HEK293 (cell line): ENCODE data around the gene SLC30A7.

Source experiments
- CTCF ChIA-PET: fragments of 350-600 bp; formaldehyde crosslinking; extraction: SDS; loops from one replicate; lab custom pipeline; 2021; ENCODE audit warnings: antibody characterized with exemption; lab: Yijun Ruan, JAX
- POLR2A ChIA-PET: fragments of 300-600 bp; formaldehyde crosslinking; extraction: SDS; loops from one replicate; lab custom pipeline; 2020; ENCODE audit warnings: antibody characterized with exemption, inconsistent platforms; lab: Yijun Ruan, JAX
- H3K27ac ChIP-seq: fragments of 200-500 bp; sonication (Bioruptor generic); 2 replicates; pipeline ENCODE4 v1.5.1; 2014; ENCODE audit warnings: low read depth, low read length, control low read depth, inconsistent platforms; ENCODE audit errors: extremely low read depth
- H3K36me3 ChIP-seq, 2 experiments: fragments of 200-500 bp in 1 of 2; sonication (Bioruptor generic) in 1 of 2; 1 replicate in 1 of 2; 2 replicates in 1 of 2; pipeline ENCODE4 v1.5.1; 2014 to 2017; ENCODE audit warnings: inconsistent platforms in 2 of 2, low read length in 2 of 2; ENCODE audit not compliant: control insufficient read depth in 2 of 2, insufficient read depth in 1 of 2
- H3K4me1 ChIP-seq: fragments of 200-500 bp; sonication (Bioruptor generic); 2 replicates; pipeline ENCODE4 v1.5.1; 2014; ENCODE audit warnings: mild to moderate bottlenecking, low read length, inconsistent platforms; ENCODE audit not compliant: control insufficient read depth, insufficient read depth
- H3K4me3 ChIP-seq: 2 replicates; pipeline ENCODE4 v1.5.1; 2011; ENCODE audit warnings: low read depth, mild to moderate bottlenecking, control low read depth, low read length, moderate library complexity
- H3K9me3 ChIP-seq: fragments of 200-500 bp; sonication (Bioruptor generic); 2 replicates; pipeline ENCODE4 v1.5.1; 2014; ENCODE audit warnings: low read depth, low read length, inconsistent platforms; ENCODE audit not compliant: control insufficient read depth, insufficient read depth
- GFI1B ChIP-seq: fragments of 450-650 bp; formaldehyde crosslinking; IDR thresholded peaks from 2 replicates; pipeline ENCODE4 v1.5.1; 2016; ENCODE audit warnings: missing biosample characterization, missing genetic modification characterization
- ZNF2 ChIP-seq: fragments of 450-650 bp; formaldehyde crosslinking; IDR thresholded peaks from 2 replicates; pipeline ENCODE4 v1.5.1; 2016; ENCODE audit warnings: missing biosample characterization, missing genetic modification characterization
- ZNF202 ChIP-seq: fragments of 450-650 bp; formaldehyde crosslinking; IDR thresholded peaks from 2 replicates; pipeline ENCODE4 v1.5.1; 2016; ENCODE audit warnings: missing biosample characterization, missing genetic modification characterization, borderline replicate concordance
- ZNF501 ChIP-seq: fragments of 450-650 bp; formaldehyde crosslinking; IDR thresholded peaks from 2 replicates; pipeline ENCODE4 v1.5.1; 2016; ENCODE audit warnings: missing biosample characterization, missing genetic modification characterization
- ZNF571 ChIP-seq: fragments of 450-650 bp; formaldehyde crosslinking; IDR thresholded peaks from 2 replicates; pipeline ENCODE4 v1.5.0; 2017; ENCODE audit warnings: missing biosample characterization, missing genetic modification characterization
- ZNF791 ChIP-seq: fragments of 450-650 bp; formaldehyde crosslinking; IDR thresholded peaks from 2 replicates; pipeline ENCODE4 v1.5.1; 2016; ENCODE audit warnings: missing biosample characterization, missing genetic modification characterization
- TF ChIP-seq, protein P1 (sequence below): fragments of 450-650 bp; formaldehyde crosslinking; IDR thresholded peaks from 2 replicates; pipeline ENCODE4 v1.5.1; 2016; ENCODE audit warnings: missing biosample characterization, missing genetic modification characterization
- TF ChIP-seq, protein P2 (sequence below): fragments of 450-650 bp; formaldehyde crosslinking; IDR thresholded peaks from 2 replicates; pipeline ENCODE4 v1.5.1; 2017; ENCODE audit warnings: missing biosample characterization, missing genetic modification characterization
- TF ChIP-seq, protein P3 (sequence below): fragments of 450-650 bp; formaldehyde crosslinking; conservative IDR thresholded peaks from 2 replicates; pipeline ENCODE4 v1.5.1; 2016; ENCODE audit warnings: low read depth, missing biosample characterization, missing genetic modification characterization
- TF ChIP-seq, protein P4 (sequence below): fragments of 450-650 bp; formaldehyde crosslinking; IDR thresholded peaks from 2 replicates; pipeline ENCODE4 v1.5.1; 2017; ENCODE audit warnings: missing biosample characterization, missing genetic modification characterization
- TF ChIP-seq, protein P5 (sequence below): fragments of 450-650 bp; formaldehyde crosslinking; IDR thresholded peaks from 2 replicates; pipeline ENCODE4 v1.5.1; 2016; ENCODE audit warnings: missing biosample characterization, missing genetic modification characterization

Gene SLC30A7

DNA sequence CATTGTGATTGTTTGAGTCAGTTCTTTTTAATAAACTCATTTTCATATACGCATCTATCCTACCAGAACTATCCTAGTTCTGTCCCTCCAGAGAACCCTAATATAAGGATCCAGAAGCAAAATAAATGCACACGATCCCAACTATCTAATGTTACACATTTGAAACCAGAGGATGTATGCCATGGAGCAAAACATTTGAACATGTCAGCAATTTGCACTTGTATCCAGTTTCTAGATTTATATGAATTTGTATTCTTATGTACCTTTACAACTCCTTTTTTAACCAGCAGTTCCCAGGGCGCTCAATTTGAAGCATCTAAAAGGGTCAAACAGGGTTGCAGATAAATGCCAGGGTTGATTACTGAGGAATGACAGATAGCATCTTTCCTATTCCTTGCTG is 3.3 kb upstream of the SLC30A7 start (continued):
- TF ChIP-seq, protein P1, sequence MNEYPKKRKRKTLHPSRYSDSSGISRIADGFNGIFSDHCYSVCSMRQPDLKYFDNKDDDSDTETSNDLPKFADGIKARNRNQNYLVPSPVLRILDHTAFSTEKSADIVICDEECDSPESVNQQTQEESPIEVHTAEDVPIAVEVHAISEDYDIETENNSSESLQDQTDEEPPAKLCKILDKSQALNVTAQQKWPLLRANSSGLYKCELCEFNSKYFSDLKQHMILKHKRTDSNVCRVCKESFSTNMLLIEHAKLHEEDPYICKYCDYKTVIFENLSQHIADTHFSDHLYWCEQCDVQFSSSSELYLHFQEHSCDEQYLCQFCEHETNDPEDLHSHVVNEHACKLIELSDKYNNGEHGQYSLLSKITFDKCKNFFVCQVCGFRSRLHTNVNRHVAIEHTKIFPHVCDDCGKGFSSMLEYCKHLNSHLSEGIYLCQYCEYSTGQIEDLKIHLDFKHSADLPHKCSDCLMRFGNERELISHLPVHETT, result no peak
- TF ChIP-seq, protein P2, sequence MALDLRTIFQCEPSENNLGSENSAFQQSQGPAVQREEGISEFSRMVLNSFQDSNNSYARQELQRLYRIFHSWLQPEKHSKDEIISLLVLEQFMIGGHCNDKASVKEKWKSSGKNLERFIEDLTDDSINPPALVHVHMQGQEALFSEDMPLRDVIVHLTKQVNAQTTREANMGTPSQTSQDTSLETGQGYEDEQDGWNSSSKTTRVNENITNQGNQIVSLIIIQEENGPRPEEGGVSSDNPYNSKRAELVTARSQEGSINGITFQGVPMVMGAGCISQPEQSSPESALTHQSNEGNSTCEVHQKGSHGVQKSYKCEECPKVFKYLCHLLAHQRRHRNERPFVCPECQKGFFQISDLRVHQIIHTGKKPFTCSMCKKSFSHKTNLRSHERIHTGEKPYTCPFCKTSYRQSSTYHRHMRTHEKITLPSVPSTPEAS, result no peak
- TF ChIP-seq ZNF2, result no peak
- TF ChIP-seq, protein P3, sequence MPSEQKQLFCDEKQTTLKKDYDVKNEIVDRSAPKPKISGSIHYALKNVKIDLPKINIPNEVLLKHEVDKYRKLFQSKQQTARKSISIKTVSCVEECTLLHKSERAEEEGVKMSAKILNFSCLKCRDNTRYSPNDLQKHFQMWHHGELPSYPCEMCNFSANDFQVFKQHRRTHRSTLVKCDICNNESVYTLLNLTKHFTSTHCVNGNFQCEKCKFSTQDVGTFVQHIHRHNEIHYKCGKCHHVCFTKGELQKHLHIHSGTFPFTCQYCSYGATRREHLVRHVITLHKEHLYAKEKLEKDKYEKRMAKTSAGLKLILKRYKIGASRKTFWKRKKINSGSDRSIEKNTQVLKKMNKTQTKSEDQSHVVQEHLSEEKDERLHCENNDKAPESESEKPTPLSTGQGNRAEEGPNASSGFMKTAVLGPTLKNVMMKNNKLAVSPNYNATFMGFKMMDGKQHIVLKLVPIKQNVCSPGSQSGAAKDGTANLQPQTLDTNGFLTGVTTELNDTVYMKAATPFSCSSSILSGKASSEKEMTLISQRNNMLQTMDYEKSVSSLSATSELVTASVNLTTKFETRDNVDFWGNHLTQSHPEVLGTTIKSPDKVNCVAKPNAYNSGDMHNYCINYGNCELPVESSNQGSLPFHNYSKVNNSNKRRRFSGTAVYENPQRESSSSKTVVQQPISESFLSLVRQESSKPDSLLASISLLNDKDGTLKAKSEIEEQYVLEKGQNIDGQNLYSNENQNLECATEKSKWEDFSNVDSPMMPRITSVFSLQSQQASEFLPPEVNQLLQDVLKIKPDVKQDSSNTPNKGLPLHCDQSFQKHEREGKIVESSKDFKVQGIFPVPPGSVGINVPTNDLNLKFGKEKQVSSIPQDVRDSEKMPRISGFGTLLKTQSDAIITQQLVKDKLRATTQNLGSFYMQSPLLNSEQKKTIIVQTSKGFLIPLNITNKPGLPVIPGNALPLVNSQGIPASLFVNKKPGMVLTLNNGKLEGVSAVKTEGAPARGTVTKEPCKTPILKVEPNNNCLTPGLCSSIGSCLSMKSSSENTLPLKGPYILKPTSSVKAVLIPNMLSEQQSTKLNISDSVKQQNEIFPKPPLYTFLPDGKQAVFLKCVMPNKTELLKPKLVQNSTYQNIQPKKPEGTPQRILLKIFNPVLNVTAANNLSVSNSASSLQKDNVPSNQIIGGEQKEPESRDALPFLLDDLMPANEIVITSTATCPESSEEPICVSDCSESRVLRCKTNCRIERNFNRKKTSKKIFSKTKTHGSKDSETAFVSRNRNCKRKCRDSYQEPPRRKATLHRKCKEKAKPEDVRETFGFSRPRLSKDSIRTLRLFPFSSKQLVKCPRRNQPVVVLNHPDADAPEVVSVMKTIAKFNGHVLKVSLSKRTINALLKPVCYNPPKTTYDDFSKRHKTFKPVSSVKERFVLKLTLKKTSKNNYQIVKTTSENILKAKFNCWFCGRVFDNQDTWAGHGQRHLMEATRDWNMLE (tag by site-specific recombination), result no peak
- no peak for TF ChIP-seq ZNF571 (tag by site-specific recombination)
- TF ChIP-seq ZNF202 (tag by site-specific recombination), result no peak
- TF ChIP-seq ZNF791 (tag by site-specific recombination), result no peak

DNA sequence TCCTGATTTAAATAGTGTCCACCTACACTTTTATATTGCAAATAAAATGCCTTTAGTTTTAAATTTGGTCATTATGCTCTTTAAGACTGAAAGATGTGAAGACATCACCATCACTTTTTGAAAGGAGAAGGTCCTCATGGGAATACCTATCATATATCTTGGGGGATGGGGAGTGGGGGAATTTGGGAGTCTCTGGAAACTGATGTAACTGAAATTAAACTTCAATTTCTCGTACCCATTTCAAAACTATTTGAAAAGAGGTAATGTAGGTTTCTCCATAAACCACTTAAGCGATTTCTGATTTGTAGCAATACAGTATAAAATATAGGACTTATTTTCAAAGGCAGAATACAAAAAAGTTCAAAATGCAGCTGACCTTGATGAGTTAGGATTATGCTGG is 2.2 kb upstream of the SLC30A7 start:
- POLR2A ChIA-PET, result interaction anchor here (1.6 kb wide), 1 partner anchor 343 kb away, joined by 4 read pairs; no protein-coding TSS in a partner anchor
- H3K9me3 ChIP-seq, result no peaks in the 10 kb centered on the region

More for the DNA sequence above, 2.2 kb upstream of the SLC30A7 start:
- Histone ChIP-seq H3K36me3 (peaks cover 3 to 12% of the 10 kb centered on the region in 2 experiments; a peak in 2 of 3 replicates), H3K4me3 (peak overlapping the region; percentile 66), H3K4me1 (0 out of 2 replicates have a peak, but pooled peaks cover 2% of the 10 kb centered on the region), H3K27ac (no peak overlapping the region)
- TF ChIP-seq, protein P4, sequence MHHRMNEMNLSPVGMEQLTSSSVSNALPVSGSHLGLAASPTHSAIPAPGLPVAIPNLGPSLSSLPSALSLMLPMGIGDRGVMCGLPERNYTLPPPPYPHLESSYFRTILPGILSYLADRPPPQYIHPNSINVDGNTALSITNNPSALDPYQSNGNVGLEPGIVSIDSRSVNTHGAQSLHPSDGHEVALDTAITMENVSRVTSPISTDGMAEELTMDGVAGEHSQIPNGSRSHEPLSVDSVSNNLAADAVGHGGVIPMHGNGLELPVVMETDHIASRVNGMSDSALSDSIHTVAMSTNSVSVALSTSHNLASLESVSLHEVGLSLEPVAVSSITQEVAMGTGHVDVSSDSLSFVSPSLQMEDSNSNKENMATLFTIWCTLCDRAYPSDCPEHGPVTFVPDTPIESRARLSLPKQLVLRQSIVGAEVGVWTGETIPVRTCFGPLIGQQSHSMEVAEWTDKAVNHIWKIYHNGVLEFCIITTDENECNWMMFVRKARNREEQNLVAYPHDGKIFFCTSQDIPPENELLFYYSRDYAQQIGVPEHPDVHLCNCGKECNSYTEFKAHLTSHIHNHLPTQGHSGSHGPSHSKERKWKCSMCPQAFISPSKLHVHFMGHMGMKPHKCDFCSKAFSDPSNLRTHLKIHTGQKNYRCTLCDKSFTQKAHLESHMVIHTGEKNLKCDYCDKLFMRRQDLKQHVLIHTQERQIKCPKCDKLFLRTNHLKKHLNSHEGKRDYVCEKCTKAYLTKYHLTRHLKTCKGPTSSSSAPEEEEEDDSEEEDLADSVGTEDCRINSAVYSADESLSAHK (tag by site-specific recombination), result peak; percentile 57
- TF ChIP-seq ZNF501 (no peak), GFI1B (tag by site-specific recombination) (no peak)
- TF ChIP-seq, protein P5, sequence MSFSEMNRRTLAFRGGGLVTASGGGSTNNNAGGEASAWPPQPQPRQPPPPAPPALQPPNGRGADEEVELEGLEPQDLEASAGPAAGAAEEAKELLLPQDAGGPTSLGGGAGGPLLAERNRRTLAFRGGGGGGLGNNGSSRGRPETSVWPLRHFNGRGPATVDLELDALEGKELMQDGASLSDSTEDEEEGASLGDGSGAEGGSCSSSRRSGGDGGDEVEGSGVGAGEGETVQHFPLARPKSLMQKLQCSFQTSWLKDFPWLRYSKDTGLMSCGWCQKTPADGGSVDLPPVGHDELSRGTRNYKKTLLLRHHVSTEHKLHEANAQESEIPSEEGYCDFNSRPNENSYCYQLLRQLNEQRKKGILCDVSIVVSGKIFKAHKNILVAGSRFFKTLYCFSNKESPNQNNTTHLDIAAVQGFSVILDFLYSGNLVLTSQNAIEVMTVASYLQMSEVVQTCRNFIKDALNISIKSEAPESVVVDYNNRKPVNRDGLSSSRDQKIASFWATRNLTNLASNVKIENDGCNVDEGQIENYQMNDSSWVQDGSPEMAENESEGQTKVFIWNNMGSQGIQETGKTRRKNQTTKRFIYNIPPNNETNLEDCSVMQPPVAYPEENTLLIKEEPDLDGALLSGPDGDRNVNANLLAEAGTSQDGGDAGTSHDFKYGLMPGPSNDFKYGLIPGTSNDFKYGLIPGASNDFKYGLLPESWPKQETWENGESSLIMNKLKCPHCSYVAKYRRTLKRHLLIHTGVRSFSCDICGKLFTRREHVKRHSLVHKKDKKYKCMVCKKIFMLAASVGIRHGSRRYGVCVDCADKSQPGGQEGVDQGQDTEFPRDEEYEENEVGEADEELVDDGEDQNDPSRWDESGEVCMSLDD (tag by site-specific recombination), result no peak
- CTCF ChIA-PET, result no interaction called here
